ENCODE results near the gene ADAM33.

The ADAM33 gene

GRCh38 chr20:3696200-3696599 lies 14.4 kb upstream of the ADAM33 start:
- no peaks in the 10 kb centered on the region for H3K79me2 ChIP-seq
- no peak overlapping the region for H3K4me2 ChIP-seq (ENCODE audit: low read length)
- no peak overlapping the region for H3K27ac ChIP-seq
- H3K9ac ChIP-seq, result no peak overlapping the region
- H3K4me1 ChIP-seq, result no peaks in the 10 kb centered on the region
- no peak overlapping the region for H2AFZ ChIP-seq
- no peak overlapping the region for H3K4me3 ChIP-seq (ENCODE audit: low read depth, low read length)
- H3K9me3 ChIP-seq (ENCODE audit: control insufficient read depth, low read length), result no peaks in the 10 kb centered on the region
- TF ChIP-seq CTCF (IDR thresholded peaks at IDR 0.05), result no peak
- no peaks in the 10 kb centered on the region for H3K27me3 ChIP-seq (ENCODE audit: control insufficient read depth, insufficient read depth, low read length)
- no peaks in the 10 kb centered on the region for H3K36me3 ChIP-seq (ENCODE audit: control insufficient read depth, insufficient read depth, low read length)

- Histone ChIP-seq H3K4me1 (no peaks in the 10 kb centered on the region), H3K4me3 (ENCODE audit: low read depth, low read length) (no peak overlapping the region)
These were observed 13.1 kb upstream of the ADAM33 start for GRCh38 chr20:3694864-3695263.

GRCh38 chr20:3693376-3693775 lies 11.6 kb upstream of the ADAM33 start:
- Histone ChIP-seq H2AFZ (no peak overlapping the region), H3K4me2 (ENCODE audit: low read length) (no peak overlapping the region), H3K9me3 (ENCODE audit: control insufficient read depth, low read length) (no peaks in the 10 kb centered on the region), H3K9ac (no peak overlapping the region), H3K36me3 (ENCODE audit: control insufficient read depth, insufficient read depth, low read length) (no peaks in the 10 kb centered on the region), H3K4me1 (no peaks in the 10 kb centered on the region), H3K4me3 (ENCODE audit: low read depth, low read length) (no peak overlapping the region), H3K79me2 (no peaks in the 10 kb centered on the region), H3K27ac (no peak overlapping the region), H3K27me3 (ENCODE audit: control insufficient read depth, insufficient read depth, low read length) (no peaks in the 10 kb centered on the region)
- TF ChIP-seq CTCF (IDR thresholded peaks at IDR 0.05), result no peak

More at GRCh38 chr20:3694864-3695263, 13.1 kb upstream of the ADAM33 start:
- H3K4me2 ChIP-seq (ENCODE audit: low read length), result no peak overlapping the region
- H3K36me3 ChIP-seq (ENCODE audit: control insufficient read depth, insufficient read depth, low read length), result no peaks in the 10 kb centered on the region
- H2AFZ ChIP-seq, result no peak overlapping the region
- no peaks in the 10 kb centered on the region for H3K9me3 ChIP-seq (ENCODE audit: control insufficient read depth, low read length)
- no peak overlapping the region for H3K27ac ChIP-seq
- H3K9ac ChIP-seq, result no peak overlapping the region
- no peak for TF ChIP-seq CTCF (IDR thresholded peaks at IDR 0.05)
- no peaks in the 10 kb centered on the region for H3K79me2 ChIP-seq
- H3K27me3 ChIP-seq (ENCODE audit: control insufficient read depth, insufficient read depth, low read length), result no peaks in the 10 kb centered on the region

GRCh38 chr20:3692706-3693294 lies 11.0 kb upstream of the ADAM33 start:
- Histone ChIP-seq H3K27me3 (ENCODE audit: control insufficient read depth, insufficient read depth, low read length) (no peaks in the 10 kb centered on the region), H3K27ac (no peak overlapping the region), H3K4me1 (no peaks in the 10 kb centered on the region), H3K79me2 (no peaks in the 10 kb centered on the region), H3K36me3 (ENCODE audit: control insufficient read depth, insufficient read depth, low read length) (no peaks in the 10 kb centered on the region), H2AFZ (no peak overlapping the region), H3K4me2 (ENCODE audit: low read length) (no peak overlapping the region), H3K4me3 (ENCODE audit: low read depth, low read length) (no peak overlapping the region), H3K9ac (no peak overlapping the region), H3K9me3 (ENCODE audit: control insufficient read depth, low read length) (no peaks in the 10 kb centered on the region)
- no peak for TF ChIP-seq CTCF (IDR thresholded peaks at IDR 0.05)

GRCh38 chr20:3691897-3692296 lies 10.1 kb upstream of the ADAM33 start:
- Histone ChIP-seq H3K9me3 (ENCODE audit: control insufficient read depth, low read length) (no peaks in the 10 kb centered on the region), H3K27ac (no peak overlapping the region), H3K4me1 (no peaks in the 10 kb centered on the region), H3K36me3 (ENCODE audit: control insufficient read depth, insufficient read depth, low read length) (no peaks in the 10 kb centered on the region), H2AFZ (no peak overlapping the region), H3K4me2 (ENCODE audit: low read length) (no peak overlapping the region), H3K27me3 (ENCODE audit: control insufficient read depth, insufficient read depth, low read length) (no peaks in the 10 kb centered on the region), H3K9ac (no peak overlapping the region), H3K4me3 (ENCODE audit: low read depth, low read length) (no peak overlapping the region), H3K79me2 (no peaks in the 10 kb centered on the region)
- no peak for TF ChIP-seq CTCF (IDR thresholded peaks at IDR 0.05)

Data from parathyroid adenoma (tissue), 2 donors.